ENCODE data around the gene SETD7. TPM values are rescaled to one million over a fixed set of nuclear protein-coding genes. Genes with fewer than 3 reads are reported as not detected.

Gene SETD7
- total RNA-seq, 1 experiment from 2014 or later = 32.2 TPM

DNA sequence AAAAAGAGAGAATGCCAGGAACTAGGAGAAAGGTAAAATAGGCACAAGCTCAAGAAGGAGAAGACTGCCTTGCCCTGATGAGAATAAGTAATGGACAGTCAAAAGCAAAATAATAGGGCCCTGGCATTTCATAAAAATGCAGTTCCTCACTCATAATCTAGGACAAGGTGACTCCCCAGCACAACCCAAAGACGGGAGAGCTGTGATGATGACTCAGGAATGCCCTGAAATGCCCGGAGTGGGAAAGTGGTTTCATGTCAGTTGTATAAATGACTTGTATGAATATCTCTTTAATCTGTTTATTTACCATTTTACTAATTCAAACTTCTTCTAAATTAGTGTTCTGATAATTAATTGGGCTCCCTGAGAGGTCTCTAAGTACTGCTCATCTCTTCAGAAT lies 28.8 kb upstream of the SETD7 start:
- Histone ChIP-seq H3K9me3 (no peaks in the 10 kb centered on the region), H3K27me3 (replicated peaks; ENCODE audit: control insufficient read depth, insufficient read depth, low read length) (no peaks in the 10 kb centered on the region), H3K4me1 (peaks cover 13% of the 10 kb centered on the region; the same call in 1 of the 2 replicates), H3K36me3 (ENCODE audit: control insufficient read depth, insufficient read depth, low read length) (no peaks in the 10 kb centered on the region), H3K4me3 (ENCODE audit: low read depth, low read length) (no peak overlapping the region)
- TF ChIP-seq, protein P1, sequence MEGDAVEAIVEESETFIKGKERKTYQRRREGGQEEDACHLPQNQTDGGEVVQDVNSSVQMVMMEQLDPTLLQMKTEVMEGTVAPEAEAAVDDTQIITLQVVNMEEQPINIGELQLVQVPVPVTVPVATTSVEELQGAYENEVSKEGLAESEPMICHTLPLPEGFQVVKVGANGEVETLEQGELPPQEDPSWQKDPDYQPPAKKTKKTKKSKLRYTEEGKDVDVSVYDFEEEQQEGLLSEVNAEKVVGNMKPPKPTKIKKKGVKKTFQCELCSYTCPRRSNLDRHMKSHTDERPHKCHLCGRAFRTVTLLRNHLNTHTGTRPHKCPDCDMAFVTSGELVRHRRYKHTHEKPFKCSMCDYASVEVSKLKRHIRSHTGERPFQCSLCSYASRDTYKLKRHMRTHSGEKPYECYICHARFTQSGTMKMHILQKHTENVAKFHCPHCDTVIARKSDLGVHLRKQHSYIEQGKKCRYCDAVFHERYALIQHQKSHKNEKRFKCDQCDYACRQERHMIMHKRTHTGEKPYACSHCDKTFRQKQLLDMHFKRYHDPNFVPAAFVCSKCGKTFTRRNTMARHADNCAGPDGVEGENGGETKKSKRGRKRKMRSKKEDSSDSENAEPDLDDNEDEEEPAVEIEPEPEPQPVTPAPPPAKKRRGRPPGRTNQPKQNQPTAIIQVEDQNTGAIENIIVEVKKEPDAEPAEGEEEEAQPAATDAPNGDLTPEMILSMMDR (IDR thresholded peaks at IDR 0.05; ENCODE audit: insufficient read depth in 1 of 2, low read depth in 1 of 2, low read length in 1 of 2, severe bottlenecking in 1 of 2, unreplicated experiment in 1 of 2) = no peak
- H3K9me3 Mint-ChIP-seq (ENCODE audit: unreplicated experiment) = peaks cover 10% of the 10 kb centered on the region
- ChIA-PET POLR2A (interaction anchor here (0.6 kb wide), 1 partner anchor 789 kb away, joined by 3 read pairs; no protein-coding TSS in a partner anchor), CTCF (interaction anchor here (0.7 kb wide), 1 partner anchor 16 kb away, joined by 3 read pairs; no protein-coding TSS in a partner anchor)
- no peaks in the 10 kb centered on the region for H3K27me3 Mint-ChIP-seq (ENCODE audit: insufficient read depth, unreplicated experiment)
- H3K4me1 Mint-ChIP-seq (ENCODE audit: low read depth, unreplicated experiment) = peaks cover 7% of the 10 kb centered on the region
- H3K36me3 Mint-ChIP-seq (ENCODE audit: insufficient read depth, unreplicated experiment) = no peaks in the 10 kb centered on the region
- no peak overlapping the region for H3K4me3 Mint-ChIP-seq (ENCODE audit: unreplicated experiment)
- DNase-seq = no peak
- BruUV-seq (replicated peaks) = no TSS peak
- H3K27ac Mint-ChIP-seq (ENCODE audit: unreplicated experiment) = no peak overlapping the region
- intact Hi-C loops (cut with micrococcal nuclease; ENCODE audit: unreplicated experiment) = no loop called here

DNA sequence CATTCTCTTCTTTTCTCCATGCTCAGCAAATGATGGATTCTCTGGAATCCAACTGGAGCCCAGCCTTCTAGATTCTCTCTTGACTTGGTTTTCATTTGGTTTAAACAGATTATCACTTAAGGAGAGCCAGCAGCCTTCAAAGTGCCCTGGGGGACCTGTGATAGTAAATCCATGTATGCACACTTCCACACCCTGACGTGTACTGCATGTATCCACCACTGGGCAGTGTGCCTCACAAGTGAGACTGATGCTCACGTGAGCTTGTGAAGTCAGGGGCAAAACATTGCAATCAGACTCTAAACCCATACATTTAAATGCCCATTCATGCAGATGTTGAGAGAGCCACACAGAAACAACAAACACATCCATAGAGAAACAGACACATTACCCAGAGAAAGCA lies 28.0 kb upstream of the SETD7 start:
- H3K4me3 ChIP-seq (ENCODE audit: low read depth, low read length) = no peak overlapping the region
- H3K36me3 ChIP-seq (ENCODE audit: control insufficient read depth, insufficient read depth, low read length) = no peaks in the 10 kb centered on the region
- TF ChIP-seq, protein P1 (IDR thresholded peaks at IDR 0.05; ENCODE audit: insufficient read depth in 1 of 2, low read depth in 1 of 2, low read length in 1 of 2, severe bottlenecking in 1 of 2, unreplicated experiment in 1 of 2) = no peak
- Mint-ChIP-seq H3K9me3 (ENCODE audit: unreplicated experiment) (peaks cover 7% of the 10 kb centered on the region), H3K36me3 (ENCODE audit: insufficient read depth, unreplicated experiment) (no peaks in the 10 kb centered on the region), H3K4me3 (ENCODE audit: unreplicated experiment) (no peak overlapping the region), H3K27me3 (ENCODE audit: insufficient read depth, unreplicated experiment) (no peaks in the 10 kb centered on the region), H3K4me1 (ENCODE audit: low read depth, unreplicated experiment) (peaks cover 7% of the 10 kb centered on the region), H3K27ac (ENCODE audit: unreplicated experiment) (no peak overlapping the region)
- POLR2A ChIA-PET = no interaction called here
- no peaks in the 10 kb centered on the region for H3K27me3 ChIP-seq (replicated peaks; ENCODE audit: control insufficient read depth, insufficient read depth, low read length)
- BruUV-seq (replicated peaks) = no TSS peak
- no peak for DNase-seq
- intact Hi-C loops (cut with micrococcal nuclease; ENCODE audit: unreplicated experiment) = no loop called here
- CTCF ChIA-PET = interaction anchor here (0.7 kb wide), 1 partner anchor 15 kb away, joined by 3 read pairs; no protein-coding TSS in a partner anchor
- peaks cover 13% of the 10 kb centered on the region; the same call in 1 of the 2 replicates for H3K4me1 ChIP-seq
- no peaks in the 10 kb centered on the region for H3K9me3 ChIP-seq

DNA sequence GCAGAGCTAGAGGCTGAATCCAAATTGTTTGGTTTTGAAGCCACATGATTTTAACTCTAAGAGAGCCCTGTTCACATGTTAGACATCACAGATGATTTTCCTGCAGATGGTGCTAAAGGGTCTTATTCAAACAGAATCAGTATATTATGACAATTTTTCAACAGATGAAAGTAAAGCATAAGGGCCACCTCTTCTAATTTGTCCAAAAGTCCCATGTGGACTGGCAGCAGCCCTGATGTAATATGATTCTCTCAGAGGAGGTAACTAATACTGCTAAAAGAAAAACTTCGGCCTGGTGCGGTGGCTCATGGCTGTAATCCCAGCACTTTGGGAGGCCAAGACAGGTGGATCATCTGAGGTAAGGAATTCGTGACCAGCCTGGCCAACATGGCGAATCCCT lies 26.0 kb upstream of the SETD7 start:
- no peaks in the 10 kb centered on the region for H3K9me3 Mint-ChIP-seq (ENCODE audit: unreplicated experiment)
- no peak overlapping the region for H3K4me3 Mint-ChIP-seq (ENCODE audit: unreplicated experiment)
- H3K36me3 Mint-ChIP-seq (ENCODE audit: insufficient read depth, unreplicated experiment) = no peaks in the 10 kb centered on the region
- H3K4me1 Mint-ChIP-seq (ENCODE audit: low read depth, unreplicated experiment) = peaks cover 7% of the 10 kb centered on the region
- CTCF ChIA-PET = no interaction called here
- H3K27me3 Mint-ChIP-seq (ENCODE audit: insufficient read depth, unreplicated experiment) = no peaks in the 10 kb centered on the region
- TF ChIP-seq, protein P1 (IDR thresholded peaks at IDR 0.05; ENCODE audit: insufficient read depth in 1 of 2, low read depth in 1 of 2, low read length in 1 of 2, severe bottlenecking in 1 of 2, unreplicated experiment in 1 of 2) = no peak
- Histone ChIP-seq H3K4me3 (ENCODE audit: low read depth, low read length) (no peak overlapping the region), H3K4me1 (peaks cover 13% of the 10 kb centered on the region; the same call in 1 of the 2 replicates), H3K9me3 (no peaks in the 10 kb centered on the region), H3K36me3 (ENCODE audit: control insufficient read depth, insufficient read depth, low read length) (no peaks in the 10 kb centered on the region), H3K27me3 (replicated peaks; ENCODE audit: control insufficient read depth, insufficient read depth, low read length) (no peaks in the 10 kb centered on the region)
- no peak overlapping the region for H3K27ac Mint-ChIP-seq (ENCODE audit: unreplicated experiment)
- intact Hi-C loops (cut with micrococcal nuclease; ENCODE audit: unreplicated experiment) = no loop called here
- POLR2A ChIA-PET = no interaction called here
- no TSS peak for BruUV-seq (replicated peaks)
- no peak for DNase-seq
